Lower lobe of right lung (tissue), 2 donors: ENCODE results near the gene GNAT3. TPM values are rescaled to one million over a fixed set of nuclear protein-coding genes. Genes with fewer than 3 reads are reported as not detected.

Experiments
- ATAC-seq, 2 donors: fragments of 200-7000 bp; cut with Tn5 transposase; one replicate each; pipeline ENCODE4 v1.9.1; 2020 to 2022; ENCODE audit warnings: mild to moderate bottlenecking in 2 of 2, moderate library complexity in 2 of 2
- DNase-seq: peaks from one replicate; pipeline ENCODE4 v3.0.0-alpha.2; 2020
- H3K27ac ChIP-seq: fragments of 200-600 bp; one replicate; pipeline ENCODE4 v1.8.0; 2022
- H3K27me3 ChIP-seq: fragments of 200-600 bp; one replicate; pipeline ENCODE4 v1.8.0; 2022; ENCODE audit warnings: low read depth
- H3K36me3 ChIP-seq: fragments of 200-600 bp; one replicate; pipeline ENCODE4 v1.8.0; 2022; ENCODE audit warnings: mild to moderate bottlenecking
- H3K4me1 ChIP-seq: fragments of 200-600 bp; one replicate; pipeline ENCODE4 v1.8.0; 2022
- H3K4me3 ChIP-seq: fragments of 200-600 bp; one replicate; pipeline ENCODE4 v1.8.0; 2022; ENCODE audit warnings: mild to moderate bottlenecking
- H3K9me3 ChIP-seq: fragments of 200-600 bp; one replicate; pipeline ENCODE4 v1.8.0; 2022
- intact Hi-C: fragments of 100-400 bp; cut with DNase I; formaldehyde crosslinking; loops from one replicate; pipeline ENCODE4 v1.11.0; 2022
- total RNA-seq: library from RNA; stranded (reverse); fragmentation: NEBNext Ultra II Directional; extraction: Animal tissue kit (Norgen Biotek cat#: 25700); gene quantifications from one replicate; pipeline ENCODE4 v1.2.1, GENCODE V29; 2021
- TF ChIP-seq, protein P1 (sequence below): fragments of 200-600 bp; IDR thresholded peaks from one replicate; pipeline ENCODE4 v1.8.0; 2022; ENCODE audit warnings: antibody characterized with exemption, mild to moderate bottlenecking
- donor health status: DM: no; HTN: yes; CAD: no; lungs with severe emphysema.

GNAT3 gene
- total RNA-seq, 1 donor from 2014 or later = not detected

DNA sequence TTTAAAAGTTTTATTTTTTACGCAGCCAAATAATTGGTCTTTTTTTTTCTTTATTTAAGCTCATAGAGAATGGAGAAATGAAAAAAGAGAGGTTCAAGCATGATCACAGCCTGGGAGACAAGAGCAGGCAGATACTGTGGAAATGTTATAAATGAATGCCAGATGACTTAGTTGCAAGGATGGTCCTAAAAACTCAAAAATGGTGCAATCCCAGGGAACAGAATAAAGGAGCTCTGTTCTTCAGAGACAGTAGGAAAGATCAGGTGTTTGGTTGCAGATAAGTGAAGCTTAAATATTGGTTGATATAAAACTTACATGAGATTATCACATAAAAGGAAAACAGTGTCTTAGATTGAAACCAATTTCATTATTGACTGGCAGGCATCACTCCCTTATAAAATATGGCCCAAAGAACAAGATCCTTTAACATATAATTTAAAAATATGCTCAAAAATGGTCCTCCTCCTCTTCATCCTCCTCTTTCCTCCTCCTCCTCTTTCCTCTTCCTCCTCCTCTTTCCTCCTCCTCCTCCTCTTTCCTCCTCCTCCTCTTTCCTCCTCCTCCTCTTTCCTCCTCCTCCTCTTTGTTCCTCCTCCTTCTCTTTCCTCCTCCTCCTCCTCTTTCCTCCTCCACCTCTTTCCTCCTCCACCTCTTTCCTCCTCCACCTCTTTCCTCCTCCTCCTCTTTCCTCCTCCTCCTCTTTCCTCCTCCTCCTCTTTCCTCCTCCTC lies 18.6 kb downstream of the GNAT3 start:
- TF ChIP-seq, protein P1, sequence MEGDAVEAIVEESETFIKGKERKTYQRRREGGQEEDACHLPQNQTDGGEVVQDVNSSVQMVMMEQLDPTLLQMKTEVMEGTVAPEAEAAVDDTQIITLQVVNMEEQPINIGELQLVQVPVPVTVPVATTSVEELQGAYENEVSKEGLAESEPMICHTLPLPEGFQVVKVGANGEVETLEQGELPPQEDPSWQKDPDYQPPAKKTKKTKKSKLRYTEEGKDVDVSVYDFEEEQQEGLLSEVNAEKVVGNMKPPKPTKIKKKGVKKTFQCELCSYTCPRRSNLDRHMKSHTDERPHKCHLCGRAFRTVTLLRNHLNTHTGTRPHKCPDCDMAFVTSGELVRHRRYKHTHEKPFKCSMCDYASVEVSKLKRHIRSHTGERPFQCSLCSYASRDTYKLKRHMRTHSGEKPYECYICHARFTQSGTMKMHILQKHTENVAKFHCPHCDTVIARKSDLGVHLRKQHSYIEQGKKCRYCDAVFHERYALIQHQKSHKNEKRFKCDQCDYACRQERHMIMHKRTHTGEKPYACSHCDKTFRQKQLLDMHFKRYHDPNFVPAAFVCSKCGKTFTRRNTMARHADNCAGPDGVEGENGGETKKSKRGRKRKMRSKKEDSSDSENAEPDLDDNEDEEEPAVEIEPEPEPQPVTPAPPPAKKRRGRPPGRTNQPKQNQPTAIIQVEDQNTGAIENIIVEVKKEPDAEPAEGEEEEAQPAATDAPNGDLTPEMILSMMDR = no peak
- H3K36me3 ChIP-seq = no peaks in the 10 kb centered on the region

DNA sequence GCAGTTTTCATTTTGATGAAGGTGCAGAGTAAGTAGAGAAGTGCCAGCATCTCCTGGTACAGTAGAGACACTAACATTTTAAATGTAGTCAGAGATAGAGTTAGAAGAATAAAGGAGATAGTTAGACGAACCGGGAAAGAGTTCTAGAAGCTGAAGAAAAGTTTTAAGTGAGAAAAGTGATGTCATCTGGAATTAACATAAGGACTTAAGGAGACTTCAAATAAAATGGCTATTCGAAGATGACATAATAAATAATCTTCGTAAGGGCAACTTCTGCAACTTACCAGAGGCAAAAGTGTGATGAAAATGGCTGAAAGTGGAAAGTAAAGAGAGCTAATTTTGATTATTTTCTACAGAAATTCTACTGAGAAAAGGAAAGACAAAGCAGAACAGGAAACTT lies 20.4 kb downstream of the GNAT3 start:
- no peaks in the 10 kb centered on the region for H3K4me1 ChIP-seq
- no peaks in the 10 kb centered on the region for H3K36me3 ChIP-seq

More for the DNA sequence above, 18.6 kb downstream of the GNAT3 start:
- Histone ChIP-seq H3K9me3 (no peaks in the 10 kb centered on the region), H3K27me3 (no peaks in the 10 kb centered on the region), H3K27ac (no peak overlapping the region), H3K4me3 (no peak overlapping the region), H3K4me1 (no peaks in the 10 kb centered on the region)
- intact Hi-C loops = no loop called here
- ATAC-seq (no peak), DNase-seq (no peak)

DNA sequence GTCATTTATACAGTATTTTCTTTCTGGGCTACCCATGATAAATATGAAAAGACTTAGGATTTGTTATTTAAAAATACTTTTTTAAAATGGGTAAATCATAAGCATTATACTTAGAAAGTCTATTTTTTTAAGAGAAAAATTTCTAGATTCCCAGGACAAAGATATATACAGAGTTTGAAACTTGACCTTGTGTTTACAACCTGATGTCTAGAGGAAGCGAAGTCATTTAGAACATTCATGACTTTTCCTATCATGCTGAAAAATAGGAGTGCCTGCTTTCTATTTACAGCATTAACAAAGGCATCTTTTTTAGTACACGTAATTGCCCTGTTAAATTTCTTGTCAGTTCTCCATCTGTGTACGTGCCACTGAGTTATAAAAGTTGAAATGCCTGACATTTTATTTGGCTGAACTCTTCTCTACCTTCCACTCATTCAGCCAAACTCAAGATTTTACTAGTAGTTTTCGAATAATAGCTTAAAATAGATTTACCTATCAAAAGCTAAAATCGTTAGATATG lies 23.0 kb downstream of the GNAT3 start:
- intact Hi-C loops = no loop called here
- no peaks in the 10 kb centered on the region for H3K27me3 ChIP-seq
- H3K27ac ChIP-seq = no peak overlapping the region
- ATAC-seq = no peak
- no peaks in the 10 kb centered on the region for H3K9me3 ChIP-seq
- DNase-seq = no peak
- no peaks in the 10 kb centered on the region for H3K36me3 ChIP-seq
- TF ChIP-seq, protein P1 = no peak
- H3K4me1 ChIP-seq = no peaks in the 10 kb centered on the region
- no peak overlapping the region for H3K4me3 ChIP-seq

More for the DNA sequence above, 20.4 kb downstream of the GNAT3 start:
- Histone ChIP-seq H3K9me3 (no peaks in the 10 kb centered on the region), H3K27ac (no peak overlapping the region), H3K27me3 (no peaks in the 10 kb centered on the region), H3K4me3 (no peak overlapping the region)
- intact Hi-C loops = no loop called here
- DNase-seq = no peak
- TF ChIP-seq, protein P1 = no peak
- no peak for ATAC-seq

DNA sequence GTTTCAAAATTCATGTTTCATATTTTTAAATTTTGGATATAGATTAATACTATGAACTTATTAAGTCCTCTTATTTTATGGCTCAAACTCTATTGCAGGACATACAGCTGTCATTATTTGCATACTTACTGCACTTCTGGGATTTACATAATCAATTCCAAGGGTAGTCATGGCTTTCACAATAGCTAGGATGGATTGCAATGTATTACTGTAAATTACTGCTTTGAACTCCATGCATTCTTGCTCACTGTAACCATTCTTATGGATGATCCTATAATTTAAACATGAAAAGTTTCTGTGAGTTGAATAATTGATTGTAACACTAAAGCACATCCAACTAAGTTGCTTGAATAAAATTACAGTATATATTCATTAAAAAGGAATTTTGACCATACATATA lies 23.5 kb downstream of the GNAT3 start:
- ATAC-seq (no peak), DNase-seq (no peak)
- no peak overlapping the region for H3K27ac ChIP-seq
- no peaks in the 10 kb centered on the region for H3K4me1 ChIP-seq
- no peak overlapping the region for H3K4me3 ChIP-seq
- no peaks in the 10 kb centered on the region for H3K27me3 ChIP-seq
- H3K36me3 ChIP-seq = no peaks in the 10 kb centered on the region
- no peaks in the 10 kb centered on the region for H3K9me3 ChIP-seq
- TF ChIP-seq, protein P1 = no peak
- intact Hi-C loops = no loop called here

DNA sequence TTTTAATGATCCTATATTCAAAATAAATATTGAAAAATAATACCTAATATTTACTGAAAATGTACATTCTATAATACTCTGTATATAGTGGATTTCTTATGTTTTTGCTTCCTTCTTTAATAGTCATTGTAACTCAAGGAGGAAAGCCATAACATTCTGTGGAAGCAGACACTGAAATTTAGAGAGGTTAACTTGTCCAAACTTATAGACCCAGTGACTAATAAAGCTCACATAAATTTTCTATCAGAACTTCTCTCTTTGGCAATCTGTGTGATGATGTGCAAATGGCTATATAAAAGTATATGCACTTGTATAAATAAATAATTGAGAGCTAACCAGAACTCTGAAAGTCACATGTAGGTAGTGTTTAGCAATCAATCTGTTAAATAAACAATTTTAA lies 26.1 kb downstream of the GNAT3 start:
- intact Hi-C loops = no loop called here
- DNase-seq (no peak), ATAC-seq (no peak)
- no peak overlapping the region for H3K27ac ChIP-seq
- H3K36me3 ChIP-seq = no peaks in the 10 kb centered on the region
- TF ChIP-seq, protein P1 = no peak
- H3K4me1 ChIP-seq = no peaks in the 10 kb centered on the region
- no peaks in the 10 kb centered on the region for H3K9me3 ChIP-seq
- H3K4me3 ChIP-seq = no peak overlapping the region
- H3K27me3 ChIP-seq = no peaks in the 10 kb centered on the region
